Fibroblast of lung (primary cell): ENCODE measurements around the gene NFAT5. TPM values are rescaled to one million over a fixed set of nuclear protein-coding genes. Genes with fewer than 3 reads are reported as not detected.

Experiments used
- DNase-seq, 2 donors: peaks; one replicate each; pipeline versions ENCODE4 v3.0.0 to v3.0.0-alpha.2; 2010; ENCODE audit warnings: low read depth in 2 of 2
- H2AFZ ChIP-seq: 2 replicates; pipeline ENCODE4 v1.5.1; 2012; ENCODE audit warnings: low read length, control low read depth, inconsistent platforms
- H3K27ac ChIP-seq: 2 replicates; pipeline ENCODE4 v1.5.1; 2011; ENCODE audit warnings: low read length, control low read depth; ENCODE audit not compliant: insufficient read depth
- H3K27me3 ChIP-seq: 2 replicates; pipeline ENCODE4 v1.5.1; 2011; ENCODE audit warnings: mild to moderate bottlenecking, low read length; ENCODE audit not compliant: control insufficient read depth, insufficient read depth
- H3K36me3 ChIP-seq: 2 replicates; pipeline ENCODE4 v1.5.1; 2011; ENCODE audit warnings: low read length; ENCODE audit not compliant: control insufficient read depth, insufficient read depth
- H3K4me1 ChIP-seq: 2 replicates; pipeline ENCODE4 v1.5.1; 2011; ENCODE audit warnings: low read length; ENCODE audit not compliant: control insufficient read depth, insufficient read depth; ENCODE audit errors: extremely low read depth
- H3K4me2 ChIP-seq: 2 replicates; pipeline ENCODE4 v1.5.1; 2011; ENCODE audit warnings: low read length, control low read depth; ENCODE audit not compliant: insufficient read depth; ENCODE audit errors: extremely low read depth
- H3K4me3 ChIP-seq, 4 experiments: fragments of 200-600 bp in 1 of 4; sonication (generic) in 1 of 4; replicated peaks in 1 of 4; 2 replicates each; pipeline ENCODE4 v1.5.1; 2011 to 2016; ENCODE audit warnings: low read length in 4 of 4, low read depth in 3 of 4, mild to moderate bottlenecking in 3 of 4, control low read depth in 2 of 4, inconsistent platforms in 1 of 4, mixed read lengths in 1 of 4; ENCODE audit not compliant: insufficient read depth in 1 of 4; ENCODE audit errors: control extremely low read depth in 1 of 4
- H3K79me2 ChIP-seq: 2 replicates; pipeline ENCODE4 v1.5.1; 2012; ENCODE audit warnings: mild to moderate bottlenecking, low read length, inconsistent platforms; ENCODE audit not compliant: control insufficient read depth, insufficient read depth
- H3K9ac ChIP-seq: 2 replicates; pipeline ENCODE4 v1.5.1; 2011; ENCODE audit warnings: mild to moderate bottlenecking, low read length, control low read depth; ENCODE audit not compliant: insufficient read depth
- H3K9me3 ChIP-seq: 2 replicates; pipeline ENCODE4 v1.5.1; 2012; ENCODE audit warnings: low read depth, low read length; ENCODE audit not compliant: control insufficient read depth, insufficient read depth
- H4K20me1 ChIP-seq: 2 replicates; pipeline ENCODE4 v1.5.1; 2011; ENCODE audit warnings: low read length; ENCODE audit not compliant: control insufficient read depth, insufficient read depth; ENCODE audit errors: extremely low read depth
- EZH2 ChIP-seq: IDR thresholded peaks from 2 replicates; pipeline ENCODE4 v1.5.1; 2012; ENCODE audit warnings: low read length, control low read depth, mild to moderate bottlenecking; ENCODE audit errors: missing control alignments
- polyA plus RNA-seq, 2 donors: library from polyadenylated mRNA; depleted of rRNA in 1 of 2; stranded (reverse) in 1 of 2; unstranded in 1 of 2; fragments of >200 nt; gene quantifications; 2 replicates each; pipeline ENCODE4 v1.2.1, GENCODE V29; 2011 to 2012; ENCODE audit warnings: missing spikeins in 1 of 2
- total RNA-seq: library from RNA; depleted of rRNA; stranded (reverse); fragments of >200 nt; gene quantifications from 2 replicates; pipeline ENCODE4 v1.2.1, GENCODE V29; 2014
- TF ChIP-seq, protein P1 (sequence below), 2 donors: IDR thresholded peaks in 1 of 2; conservative IDR thresholded peaks in 1 of 2; 1 replicate in 1 of 2; 2 replicates in 1 of 2; pipeline ENCODE4 v1.5.1; 2011 to 2012; ENCODE audit warnings: low read length in 2 of 2, control low read depth in 1 of 2, inconsistent platforms in 1 of 2, low read depth in 1 of 2, mild to moderate bottlenecking in 1 of 2

The NFAT5 gene
- total and polyA plus RNA-seq, 2 donors (not counting 1 experiment from before 2014, with no cell fraction given): 33.4 to 39.4 TPM

DNA sequence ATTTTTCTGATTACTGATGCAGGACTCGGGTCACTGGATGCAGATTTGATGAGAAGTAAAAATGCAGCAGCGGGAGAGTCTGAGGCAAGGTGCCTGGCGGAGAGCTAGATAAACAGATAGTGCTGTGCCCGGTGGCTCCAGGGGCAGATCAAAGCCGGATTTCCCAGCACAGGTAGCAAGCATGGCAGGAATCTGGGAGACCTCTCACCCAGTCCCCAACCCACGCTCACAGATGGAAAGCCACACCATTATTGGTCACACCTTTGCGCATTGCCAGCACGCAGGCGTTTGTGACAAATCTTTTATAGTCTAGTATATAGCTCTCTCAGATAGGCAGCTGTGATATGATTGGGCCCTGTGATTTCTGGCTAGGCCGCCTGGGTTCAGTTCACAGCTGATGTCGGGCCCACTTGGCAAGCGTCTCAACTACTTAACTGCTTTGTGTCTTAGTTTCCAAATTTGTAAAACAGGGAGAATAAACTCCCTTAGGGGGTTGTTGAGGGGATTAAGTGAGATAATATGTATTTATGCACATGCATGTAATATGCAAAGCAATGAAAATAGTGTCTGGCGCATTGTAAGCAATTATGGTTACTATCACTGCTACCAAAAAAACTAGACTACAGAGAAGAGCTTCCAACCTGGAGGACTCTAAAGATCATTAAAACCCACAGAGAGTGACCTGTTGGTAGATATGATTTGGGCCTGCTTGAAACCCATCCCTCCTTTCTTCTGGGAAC, 42.0 kb upstream of the NFAT5 start:
- H4K20me1 ChIP-seq: no peaks in the 10 kb centered on the region
- H3K4me2 ChIP-seq: no peak overlapping the region
- no peak overlapping the region for H3K9ac ChIP-seq

DNA sequence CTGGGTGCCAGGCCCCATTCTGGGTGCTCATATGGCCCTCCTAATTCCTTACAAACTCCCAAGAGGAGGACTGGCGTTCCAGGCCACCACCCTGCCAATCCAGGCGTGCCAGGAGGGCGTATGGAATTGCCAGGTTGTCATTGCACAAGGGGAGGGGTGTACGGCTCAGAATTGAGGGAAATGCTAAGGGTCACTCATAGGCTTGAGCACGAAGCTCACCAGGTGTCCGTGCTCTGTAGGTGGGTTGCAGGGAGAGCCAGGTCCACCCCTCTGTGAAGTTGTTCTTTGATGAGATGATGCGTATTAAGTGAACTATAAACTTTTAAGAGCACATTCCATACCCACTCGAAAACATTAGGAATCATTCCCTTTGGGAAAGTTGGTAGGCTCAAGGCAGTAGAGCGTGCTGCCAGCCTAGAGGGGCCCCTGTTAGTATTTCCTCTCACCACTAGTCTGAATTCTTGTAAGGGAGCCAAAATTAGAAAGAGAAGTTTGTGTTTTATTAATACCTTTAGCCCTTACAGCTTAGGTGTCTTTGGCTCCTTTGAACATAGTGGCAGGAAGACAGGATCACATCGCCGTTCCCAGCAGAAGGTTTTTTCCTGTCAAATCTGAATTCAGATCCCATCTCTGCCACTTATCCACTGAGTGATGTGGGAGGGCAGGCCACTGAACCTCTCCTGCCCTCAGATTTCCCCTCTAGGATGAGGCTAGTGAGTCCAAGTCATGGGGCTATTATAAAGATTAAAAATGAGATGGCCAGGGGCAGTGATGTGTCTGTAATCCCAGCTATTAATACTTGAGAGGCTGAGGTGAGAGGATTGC, 38.7 kb upstream of the NFAT5 start:
- H3K4me2 ChIP-seq: no peak overlapping the region
- no peak overlapping the region for H3K4me3 ChIP-seq
- no peaks in the 10 kb centered on the region for H3K27me3 ChIP-seq
- no peak overlapping the region for H3K9ac ChIP-seq
- no peak for DNase-seq
- H4K20me1 ChIP-seq: no peaks in the 10 kb centered on the region
- H3K4me1 ChIP-seq: peaks cover 9% of the 10 kb centered on the region
- H3K36me3 ChIP-seq: no peaks in the 10 kb centered on the region
- no peaks in the 10 kb centered on the region for H3K9me3 ChIP-seq
- no peaks in the 10 kb centered on the region for H3K79me2 ChIP-seq
- no peak overlapping the region for H2AFZ ChIP-seq
- no peak for TF ChIP-seq EZH2
- TF ChIP-seq, protein P1, sequence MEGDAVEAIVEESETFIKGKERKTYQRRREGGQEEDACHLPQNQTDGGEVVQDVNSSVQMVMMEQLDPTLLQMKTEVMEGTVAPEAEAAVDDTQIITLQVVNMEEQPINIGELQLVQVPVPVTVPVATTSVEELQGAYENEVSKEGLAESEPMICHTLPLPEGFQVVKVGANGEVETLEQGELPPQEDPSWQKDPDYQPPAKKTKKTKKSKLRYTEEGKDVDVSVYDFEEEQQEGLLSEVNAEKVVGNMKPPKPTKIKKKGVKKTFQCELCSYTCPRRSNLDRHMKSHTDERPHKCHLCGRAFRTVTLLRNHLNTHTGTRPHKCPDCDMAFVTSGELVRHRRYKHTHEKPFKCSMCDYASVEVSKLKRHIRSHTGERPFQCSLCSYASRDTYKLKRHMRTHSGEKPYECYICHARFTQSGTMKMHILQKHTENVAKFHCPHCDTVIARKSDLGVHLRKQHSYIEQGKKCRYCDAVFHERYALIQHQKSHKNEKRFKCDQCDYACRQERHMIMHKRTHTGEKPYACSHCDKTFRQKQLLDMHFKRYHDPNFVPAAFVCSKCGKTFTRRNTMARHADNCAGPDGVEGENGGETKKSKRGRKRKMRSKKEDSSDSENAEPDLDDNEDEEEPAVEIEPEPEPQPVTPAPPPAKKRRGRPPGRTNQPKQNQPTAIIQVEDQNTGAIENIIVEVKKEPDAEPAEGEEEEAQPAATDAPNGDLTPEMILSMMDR (conservative IDR thresholded peaks at IDR 0.05 in 1 of 2, IDR thresholded peaks at IDR 0.05 in 1 of 2; ENCODE audit: low read depth in 1 of 2, low read length in 2 of 2): no peak
- H3K27ac ChIP-seq: no peak overlapping the region

More for the DNA sequence above, 42.0 kb upstream of the NFAT5 start:
- Histone ChIP-seq H3K4me3 (no peak overlapping the region), H3K27ac (no peak overlapping the region), H3K4me1 (no peaks in the 10 kb centered on the region), H2AFZ (no peak overlapping the region), H3K27me3 (no peaks in the 10 kb centered on the region), H3K79me2 (no peaks in the 10 kb centered on the region), H3K9me3 (no peaks in the 10 kb centered on the region), H3K36me3 (no peaks in the 10 kb centered on the region)
- no peak for DNase-seq
- TF ChIP-seq EZH2: no peak
- TF ChIP-seq, protein P1 (conservative IDR thresholded peaks at IDR 0.05 in 1 of 2, IDR thresholded peaks at IDR 0.05 in 1 of 2; ENCODE audit: low read depth in 1 of 2, low read length in 2 of 2): no peak

DNA sequence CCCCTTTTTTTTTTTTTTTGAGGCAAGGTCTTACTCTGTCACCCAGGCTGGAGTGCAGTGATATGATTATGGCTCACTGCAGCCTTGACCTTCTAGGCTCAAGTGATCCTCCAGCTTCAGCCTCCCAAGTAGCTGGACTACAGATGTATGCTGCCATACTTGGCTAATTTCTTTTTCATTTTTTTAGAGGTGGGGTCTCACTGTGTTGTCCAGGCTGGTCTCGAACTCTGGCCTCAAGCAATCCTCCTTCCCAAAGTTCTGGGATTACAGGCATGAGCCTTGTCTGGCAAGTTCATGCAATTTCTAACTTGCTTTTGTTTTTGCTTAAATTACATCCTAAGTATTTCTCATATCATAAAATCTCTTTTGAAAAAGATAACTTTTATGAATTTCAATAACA, 33.8 kb upstream of the NFAT5 start:
- DNase-seq: no peak
- Histone ChIP-seq H3K4me3 (no peak overlapping the region), H3K36me3 (no peaks in the 10 kb centered on the region), H3K27me3 (no peaks in the 10 kb centered on the region), H3K4me2 (no peak overlapping the region), H3K79me2 (no peaks in the 10 kb centered on the region), H3K9me3 (no peaks in the 10 kb centered on the region), H3K27ac (no peak overlapping the region), H3K9ac (no peak overlapping the region), H2AFZ (no peak overlapping the region), H3K4me1 (peaks cover 20% of the 10 kb centered on the region), H4K20me1 (no peaks in the 10 kb centered on the region)
- no peak for TF ChIP-seq EZH2
- TF ChIP-seq, protein P1 (conservative IDR thresholded peaks at IDR 0.05 in 1 of 2, IDR thresholded peaks at IDR 0.05 in 1 of 2; ENCODE audit: low read depth in 1 of 2, low read length in 2 of 2): no peak
